NOMO-1 treated with dmso at 0.1 percent for 144 hours (cell line): Measurements from ENCODE around the gene KRTAP5-4.
A peak's percentile ranks its signal among the peaks of the same experiment; 100 is the strongest.
"Not testable (repeated sequence)": the region's sequence is repeated elsewhere in the genome, so short reads cannot be mapped to it uniquely, and the experiment has no call there.

Source experiments
- DNase-seq: peaks from one replicate; lab custom pipeline; 2025; ENCODE audit not compliant: unreplicated experiment; lab: John Stamatoyannopoulos, UW

The KRTAP5-4 gene

DNA sequence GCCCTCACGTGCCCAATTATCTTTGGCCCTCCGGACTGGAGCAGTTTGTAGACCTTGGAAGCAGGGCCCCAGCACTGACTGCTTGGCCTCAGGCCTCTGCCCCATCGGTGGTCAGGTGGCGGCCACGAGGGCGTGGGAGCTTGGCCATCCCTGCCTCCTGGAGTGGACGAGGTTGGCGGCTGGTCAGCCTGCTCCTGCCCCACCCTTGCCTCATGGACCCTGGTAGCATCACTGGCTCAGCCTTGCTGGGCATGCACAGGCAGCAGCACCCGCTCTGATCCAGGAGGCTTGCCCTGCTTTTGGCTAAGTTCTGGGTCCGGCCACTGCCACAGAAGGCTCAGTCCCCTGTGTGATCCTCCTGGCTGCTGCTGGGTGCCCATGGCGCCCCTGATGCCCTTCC, 17.8 kb downstream of the KRTAP5-4 start:
- DNase-seq, result no peak

DNA sequence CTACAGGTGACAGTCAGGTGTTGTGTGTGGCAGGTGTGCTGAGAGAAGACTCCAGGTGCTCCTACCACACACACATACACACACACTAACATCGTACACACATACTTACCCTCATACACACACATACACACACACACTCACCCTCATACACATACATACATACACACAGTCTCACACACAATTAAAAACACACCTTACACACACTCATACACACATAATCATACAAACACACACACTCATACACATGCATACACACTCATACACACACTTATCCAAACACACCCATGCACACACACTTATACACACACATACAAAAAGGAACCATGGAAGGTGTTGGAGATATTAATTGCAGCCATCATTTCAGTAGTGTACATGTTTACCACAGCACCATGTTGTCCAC, 18.3 kb downstream of the KRTAP5-4 start:
- DNase-seq, result no peak

DNA sequence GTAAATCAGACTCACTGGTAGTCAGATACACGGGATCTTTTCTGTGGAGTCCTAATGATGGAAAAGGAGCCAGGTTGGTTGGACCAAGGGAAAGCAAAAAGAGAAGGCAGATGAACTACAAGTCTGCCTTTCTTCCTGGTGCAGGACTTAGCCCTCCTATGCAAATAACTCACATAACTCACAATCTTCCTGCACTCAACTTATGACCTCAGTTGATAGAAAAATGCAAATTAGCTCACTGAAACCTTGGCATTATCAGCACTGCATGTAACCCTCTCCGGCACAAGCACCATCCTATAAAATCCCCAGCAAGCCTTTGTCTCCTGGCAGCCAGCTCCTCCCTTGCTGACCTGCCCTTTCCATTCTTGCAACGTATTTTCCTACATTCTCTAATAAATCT, 20.3 kb downstream of the KRTAP5-4 start:
- DNase-seq, result not testable (repeated sequence)

DNA sequence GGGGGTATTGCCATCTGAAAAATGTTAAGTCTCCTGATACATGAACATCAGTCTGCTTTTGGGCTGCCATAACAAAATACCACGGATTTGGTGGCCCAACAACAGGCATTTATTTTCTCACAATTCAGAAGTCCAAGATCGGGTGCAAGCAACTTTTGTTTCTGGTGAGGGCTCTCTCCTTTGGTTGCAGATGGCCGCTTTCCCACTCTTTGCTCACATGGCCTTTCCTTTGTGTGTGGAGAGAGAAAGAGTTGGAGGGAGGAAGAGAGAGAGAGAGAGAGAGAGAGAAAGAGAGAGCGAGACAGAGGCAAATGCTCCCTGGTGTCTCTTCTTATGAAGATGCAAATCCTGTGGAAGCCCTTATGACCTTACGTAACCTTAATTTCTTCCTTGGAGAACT, 21.3 kb downstream of the KRTAP5-4 start:
- DNase-seq, result no peak

DNA sequence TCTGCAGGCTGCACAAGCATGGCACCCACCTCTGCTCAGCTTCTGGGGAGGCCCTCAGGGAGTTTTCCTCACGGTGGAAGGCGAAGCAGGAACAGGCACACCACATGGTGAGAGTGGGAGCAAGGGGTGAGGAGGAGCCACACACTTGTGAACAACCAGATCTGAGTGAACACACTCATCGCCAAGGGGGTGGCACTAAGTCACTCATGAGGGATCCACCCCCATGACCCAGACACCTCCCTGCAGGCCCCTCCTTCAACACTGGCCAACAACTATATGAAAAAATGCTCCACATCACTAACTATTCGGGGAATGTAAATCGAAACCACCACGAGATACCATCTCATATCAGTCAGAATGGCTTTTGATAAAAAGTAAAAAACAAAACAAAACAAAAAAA, 23.1 kb downstream of the KRTAP5-4 start:
- DNase-seq, result no peak

DNA sequence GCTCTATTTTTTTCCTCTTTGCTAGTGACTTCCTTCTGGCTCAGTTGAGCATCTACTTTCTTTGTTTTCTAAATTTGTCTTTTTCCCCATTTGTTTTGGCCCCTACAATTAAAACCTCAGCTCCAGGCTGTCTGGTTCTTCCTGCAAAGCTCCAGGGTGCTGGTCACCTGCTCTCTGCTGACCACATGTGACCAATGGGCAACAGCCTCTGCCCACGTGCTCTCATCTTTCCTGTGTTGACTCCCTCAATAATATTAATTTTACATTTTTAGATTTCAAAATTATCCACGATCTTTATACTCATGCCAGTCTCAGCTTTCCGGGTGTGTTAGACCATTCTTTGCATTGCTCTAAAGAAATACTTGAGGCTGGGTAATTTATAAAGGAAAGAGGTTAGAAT, 23.5 kb downstream of the KRTAP5-4 start:
- not testable (repeated sequence) for DNase-seq

DNA sequence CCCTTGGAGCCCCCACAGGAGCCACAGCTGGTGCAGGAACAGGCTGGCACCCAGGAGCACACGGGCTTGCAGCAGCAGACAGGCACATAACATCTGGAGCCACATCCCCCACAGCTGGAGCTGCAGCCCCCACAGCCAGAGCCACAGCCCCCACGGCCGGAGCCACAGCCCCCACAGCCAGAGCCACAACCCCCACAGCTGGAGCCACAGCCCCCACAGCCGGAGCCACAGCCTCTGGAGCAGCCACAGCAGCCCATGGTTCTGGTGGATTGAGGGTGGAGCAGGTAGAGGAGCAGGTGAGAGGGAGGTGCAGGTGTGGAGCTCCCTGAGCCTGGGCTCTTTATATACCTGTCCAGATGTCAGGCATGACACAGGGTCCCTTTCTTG, 24.0 kb downstream of the KRTAP5-4 start, which contains the start of gene KRTAP5-2:
KRTAP5-2 (minus strand) TSS at position 301 of the 387 bp plus-strand sequence; CDS start at position 257, 44 bp downstream.
- DNase-seq, result no peak

DNA sequence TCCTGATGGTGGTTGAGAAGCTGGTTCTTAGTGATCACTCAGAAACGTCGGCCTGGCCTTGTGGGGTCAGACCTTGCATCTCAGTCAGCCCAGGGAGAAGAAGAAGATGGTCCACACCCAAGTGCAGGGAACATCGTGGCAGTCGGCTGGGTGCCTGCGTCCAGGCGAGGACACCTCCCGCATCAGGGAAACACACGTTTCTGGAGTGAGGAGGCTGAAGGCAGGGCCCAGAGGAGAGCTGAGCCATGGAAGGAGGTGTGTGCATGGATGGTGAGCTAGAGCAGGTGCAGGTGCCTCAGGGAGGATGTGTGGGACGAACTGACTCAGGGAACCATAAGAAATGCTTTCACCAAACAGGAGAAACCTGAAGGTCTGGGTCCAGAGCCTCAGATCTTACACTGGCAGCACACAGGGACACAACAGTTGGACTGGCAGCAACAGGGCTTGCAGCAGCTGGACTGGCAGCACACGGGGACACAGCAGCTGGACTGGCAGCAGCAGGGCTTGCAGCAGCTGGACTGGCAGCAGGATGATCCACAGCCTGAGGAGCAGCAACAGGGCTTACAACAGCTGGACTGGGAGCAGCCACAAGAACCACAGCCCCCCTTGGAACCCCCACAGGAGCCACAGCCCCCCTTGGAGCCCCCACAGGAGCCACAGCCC, 24.5 kb downstream of the KRTAP5-4 start:
- DNase-seq, result no peak

DNA sequence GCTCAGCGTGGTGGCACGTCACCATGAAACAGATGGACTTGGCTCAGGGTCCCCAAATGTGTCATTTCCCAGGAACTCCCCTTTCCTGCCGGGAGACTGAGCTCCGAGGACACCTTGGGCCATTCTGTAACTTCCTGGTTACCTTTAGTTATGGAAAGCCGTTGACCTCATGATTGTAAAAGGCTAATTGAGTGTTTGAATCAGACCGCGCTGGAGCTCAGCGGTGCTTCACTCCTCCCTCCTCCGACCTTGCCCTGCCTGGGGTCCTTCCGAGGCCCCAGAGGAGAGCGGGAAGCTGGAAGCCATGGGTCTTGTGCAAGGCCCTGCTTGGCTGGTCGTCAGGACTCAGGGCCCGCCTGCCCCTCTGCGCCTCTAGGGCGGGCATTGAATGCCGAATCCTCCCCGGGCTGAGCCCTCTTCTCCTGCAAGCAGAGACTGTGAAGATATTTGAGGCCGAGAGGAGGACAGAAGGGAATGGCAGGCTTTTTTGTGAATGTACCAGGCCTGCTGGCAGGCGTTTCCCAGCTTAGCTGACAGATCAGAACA, 25.3 kb downstream of the KRTAP5-4 start:
- DNase-seq, result not testable (repeated sequence)

DNA sequence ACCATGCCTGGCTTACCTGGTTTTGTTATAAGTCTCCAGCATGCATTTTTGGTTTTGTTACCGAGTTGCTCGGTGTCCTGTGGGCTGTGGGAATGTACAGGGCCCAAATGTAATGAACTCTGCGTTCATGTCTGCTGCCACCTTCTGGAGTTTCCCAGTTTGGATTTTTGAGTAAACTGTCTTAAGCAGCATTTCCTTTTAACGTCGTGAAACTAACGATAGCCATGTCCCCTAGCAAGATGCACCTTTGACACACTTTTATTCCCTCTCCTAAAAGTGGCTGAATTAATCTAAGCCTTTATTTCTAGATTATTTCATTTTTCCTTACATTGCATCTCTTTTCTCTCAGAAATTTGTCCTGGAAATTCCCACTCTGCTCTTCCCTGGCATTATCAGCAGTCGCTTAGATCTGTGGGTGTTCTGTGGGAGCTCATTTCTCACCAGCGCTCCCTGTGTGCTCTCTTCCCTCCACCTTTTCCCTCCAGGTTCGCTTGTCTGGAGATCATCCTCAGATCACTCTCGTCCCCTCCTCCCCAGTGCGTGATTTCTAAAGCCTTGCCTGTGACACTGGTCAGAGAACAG, 25.9 kb downstream of the KRTAP5-4 start:
- DNase-seq, result not testable (repeated sequence)

DNA sequence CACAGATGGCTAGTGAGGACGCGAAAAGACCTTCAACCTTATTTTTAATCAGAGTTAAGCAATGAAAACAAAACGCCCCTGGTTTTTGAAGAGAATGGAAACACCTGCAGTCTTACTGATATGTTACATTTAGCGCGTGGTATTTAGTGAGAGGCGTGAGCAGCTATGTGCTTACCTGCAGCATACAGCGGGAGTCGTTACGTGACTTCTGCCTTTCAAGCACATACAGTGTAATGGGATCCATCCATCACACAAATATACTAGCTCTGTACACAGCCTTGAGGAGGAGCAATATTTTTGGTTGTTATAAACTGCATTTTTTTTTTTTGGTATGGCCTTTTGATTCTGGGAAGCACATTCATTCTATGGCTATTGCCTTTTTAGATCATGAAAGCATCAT, 29.3 kb downstream of the KRTAP5-4 start:
- no peak for DNase-seq

DNA sequence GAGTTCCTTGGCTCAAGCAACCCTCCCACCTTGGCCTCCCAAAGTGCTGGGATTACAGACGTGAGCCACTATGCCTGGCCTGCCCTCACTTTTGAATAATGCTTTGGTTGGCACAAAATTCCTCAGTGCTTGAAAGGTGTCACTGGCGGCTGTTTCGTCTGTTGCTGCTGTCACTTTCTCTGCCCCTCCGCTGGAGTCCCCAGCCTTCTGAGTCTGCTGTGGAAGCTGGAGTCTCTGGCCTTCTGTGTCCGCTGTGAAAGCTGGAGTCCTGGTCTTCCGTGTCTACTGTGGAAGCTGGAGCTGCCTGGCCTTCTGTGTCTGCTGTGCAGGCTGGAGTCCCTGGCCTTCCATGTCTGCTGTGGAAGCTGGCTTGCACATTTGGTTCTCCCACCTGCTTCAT, 31.9 kb downstream of the KRTAP5-4 start:
- no peak for DNase-seq

DNA sequence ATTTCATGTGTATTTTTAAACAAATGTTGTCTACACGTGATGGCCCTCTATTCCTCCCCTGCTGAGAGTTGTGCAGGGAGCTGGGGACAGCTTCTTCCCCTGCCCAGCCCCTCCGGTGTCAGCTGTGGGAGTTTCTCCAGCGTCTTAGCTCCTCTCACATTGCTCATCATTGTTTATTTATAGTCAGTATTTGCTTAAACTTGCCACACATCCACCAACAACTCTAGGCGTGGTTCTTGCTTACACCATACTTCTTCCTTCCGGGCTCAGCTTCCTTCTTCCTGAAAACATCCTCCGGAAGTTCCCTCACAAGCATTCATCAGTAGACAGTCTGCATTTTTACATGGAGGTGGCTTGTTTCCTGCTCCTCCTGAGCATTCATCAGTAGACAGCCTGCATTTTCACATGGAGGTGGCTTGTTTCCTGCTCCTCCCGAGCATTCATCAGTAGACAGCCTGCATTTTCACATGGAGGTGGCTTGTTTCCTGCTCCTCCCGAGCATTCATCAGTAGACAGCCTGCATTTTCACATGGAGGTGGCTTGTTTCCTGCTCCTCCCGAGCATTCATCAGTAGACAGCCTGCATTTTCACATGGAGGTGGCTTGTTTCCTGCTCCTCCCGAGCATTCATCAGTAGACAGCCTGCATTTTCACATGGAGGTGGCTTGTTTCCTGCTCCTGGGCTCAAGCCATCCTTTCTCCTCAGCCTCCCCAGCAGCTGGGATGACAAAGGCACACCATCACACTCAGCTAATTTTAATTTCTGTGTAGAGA, 32.6 kb downstream of the KRTAP5-4 start:
- DNase-seq, result peak; percentile 78

DNA sequence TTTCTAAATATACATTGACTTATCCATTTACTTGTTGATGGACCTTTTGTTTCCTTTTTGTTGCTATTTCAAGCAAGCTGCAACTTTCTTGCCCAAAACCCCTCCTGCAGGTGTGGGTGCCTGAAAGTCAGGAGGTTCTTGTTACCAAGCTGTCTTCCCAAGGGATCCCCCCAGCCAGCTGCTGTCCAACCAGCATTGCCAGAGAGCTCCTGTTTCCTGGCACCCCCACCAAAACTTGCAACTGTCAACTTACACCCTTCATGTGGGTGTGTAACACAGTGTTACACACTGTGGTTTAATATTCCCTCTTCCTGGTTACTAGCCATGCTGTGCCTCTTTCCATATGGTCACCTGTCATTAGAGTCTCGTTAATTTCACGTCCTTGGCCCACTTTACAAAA, 35.2 kb downstream of the KRTAP5-4 start:
- DNase-seq, result no peak

DNA sequence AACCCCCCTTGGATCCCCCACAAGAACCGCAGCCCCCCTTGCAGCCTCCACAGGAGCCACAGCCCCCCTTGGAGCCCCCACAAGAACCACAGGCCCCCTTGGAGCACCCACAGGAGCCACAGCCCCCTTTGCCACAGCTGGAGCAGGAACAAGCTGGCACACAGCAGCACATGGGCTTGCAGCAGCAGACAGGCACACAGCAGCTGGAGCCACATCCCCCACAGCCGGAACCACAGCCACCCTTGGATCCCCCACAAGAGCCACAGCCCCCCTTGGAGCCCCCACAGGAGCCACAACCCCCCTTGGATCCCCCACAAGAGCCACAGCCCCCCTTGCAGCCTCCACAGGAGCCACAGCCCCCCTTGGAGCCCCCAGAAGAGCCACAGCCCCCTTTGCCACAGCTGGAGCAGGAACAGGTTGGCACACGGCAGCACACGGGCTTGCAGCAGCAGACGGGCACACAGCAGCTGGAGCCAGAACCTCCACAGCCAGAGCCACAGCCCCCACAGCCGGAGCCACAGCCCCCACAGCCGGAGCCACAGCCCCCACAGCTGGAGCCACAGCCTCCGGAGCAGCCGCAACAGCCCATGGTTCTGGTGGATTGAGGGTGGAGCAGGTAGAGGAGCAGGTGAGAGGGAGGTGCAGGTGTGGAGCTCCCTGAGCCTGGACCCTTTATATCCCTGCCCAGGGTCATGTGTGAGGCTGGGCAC, 37.1 kb downstream of the KRTAP5-4 start, which contains the start of gene KRTAP5-1:
KRTAP5-1 (minus strand) TSS at position 623 of the 710 bp plus-strand sequence; CDS start at position 589, 34 bp downstream.
- DNase-seq, result not testable (repeated sequence)

DNA sequence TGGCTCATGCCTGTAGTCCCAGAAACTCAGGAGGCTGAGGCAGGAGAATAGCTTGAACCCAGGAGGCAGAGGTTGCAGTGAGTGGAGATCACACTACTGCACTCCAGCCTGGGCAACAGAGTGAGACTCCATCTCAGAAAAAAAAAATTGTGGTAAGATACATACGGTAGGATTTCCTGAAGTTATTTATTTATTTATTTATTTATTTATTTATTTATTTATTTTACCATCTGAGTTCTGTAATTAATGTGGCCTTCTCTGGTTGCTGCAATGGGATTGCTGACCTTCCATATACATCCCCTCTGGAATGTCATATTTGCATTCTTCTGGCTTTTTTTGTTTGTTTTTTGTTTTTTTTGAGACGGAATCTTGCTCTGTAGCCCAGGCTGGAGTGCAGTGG, 39.0 kb downstream of the KRTAP5-4 start:
- DNase-seq, result not testable (repeated sequence)

DNA sequence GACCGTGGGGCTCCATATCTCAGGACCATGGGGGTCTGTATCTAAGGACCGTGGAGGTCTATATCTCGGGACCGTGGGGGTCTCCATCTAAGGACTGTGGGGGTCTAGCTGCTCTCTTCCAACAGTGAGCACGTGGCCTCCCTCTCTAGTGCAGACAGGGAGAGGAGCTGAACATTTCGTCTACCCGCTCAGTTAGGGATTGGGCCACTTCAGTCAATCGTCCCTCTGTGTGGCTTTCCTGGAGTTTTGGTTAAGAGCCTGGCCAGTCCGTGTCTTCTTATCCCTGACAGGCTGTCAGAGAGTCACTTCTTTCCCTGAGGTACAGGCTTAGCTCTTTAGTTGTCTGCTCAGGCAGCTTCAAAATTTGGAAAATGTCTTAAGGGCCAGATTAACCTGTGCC, 40.0 kb downstream of the KRTAP5-4 start:
- no peak for DNase-seq

DNA sequence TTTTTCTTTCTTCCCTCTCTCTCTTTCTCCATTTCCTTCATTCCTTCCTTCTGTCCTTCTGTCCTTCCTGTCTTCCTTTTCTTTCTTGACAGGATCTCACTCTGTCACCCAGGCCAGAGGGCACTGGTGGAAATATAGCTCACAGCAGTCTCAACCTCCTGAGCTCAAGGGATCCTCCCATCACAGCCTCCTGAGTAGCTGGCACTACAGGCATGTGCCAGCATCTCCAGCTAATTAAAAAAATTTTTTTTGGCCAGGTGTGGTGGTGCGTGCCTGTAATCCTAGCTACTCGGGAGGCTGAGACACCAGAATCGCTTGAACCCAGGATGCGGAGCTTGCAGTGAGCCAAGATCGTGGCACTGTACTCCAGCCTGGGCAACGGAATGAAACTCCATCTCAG, 45.1 kb downstream of the KRTAP5-4 start:
- DNase-seq, result no peak

DNA sequence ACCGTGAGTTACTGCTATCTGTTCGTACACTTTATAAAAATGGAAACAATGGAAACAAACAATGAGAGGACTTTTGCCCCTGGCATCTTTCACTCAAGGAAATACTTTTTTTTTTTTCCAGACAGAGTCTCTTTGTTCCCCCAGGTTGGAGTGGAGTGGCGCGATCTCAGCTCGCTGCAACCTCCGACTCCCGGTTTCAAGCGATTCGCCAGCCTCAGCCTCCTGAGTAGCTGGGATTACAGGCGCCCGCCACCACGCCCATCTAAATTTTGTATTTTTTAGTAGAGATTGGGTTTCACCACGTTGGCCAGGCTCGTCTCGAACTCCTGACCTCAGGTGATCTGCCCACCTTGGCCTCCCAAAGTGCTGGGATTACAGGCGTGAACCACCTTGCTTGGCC, 46.2 kb downstream of the KRTAP5-4 start:
- not testable (repeated sequence) for DNase-seq

DNA sequence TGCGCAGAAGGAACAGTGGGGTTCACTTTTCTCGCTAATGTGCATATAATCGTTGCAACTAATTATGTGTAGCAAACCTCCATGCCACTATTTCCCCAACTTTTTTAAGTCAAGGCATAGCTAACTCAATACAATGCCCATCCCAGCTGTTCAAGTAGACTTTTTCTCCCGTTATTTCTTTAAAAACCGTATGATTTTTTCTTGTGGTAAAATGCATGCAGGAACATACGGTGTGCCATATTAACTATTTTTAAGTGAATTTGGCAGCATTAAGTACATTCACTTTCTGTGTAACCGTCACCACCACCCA, 47.0 kb downstream of the KRTAP5-4 start:
- DNase-seq, result no peak

DNA sequence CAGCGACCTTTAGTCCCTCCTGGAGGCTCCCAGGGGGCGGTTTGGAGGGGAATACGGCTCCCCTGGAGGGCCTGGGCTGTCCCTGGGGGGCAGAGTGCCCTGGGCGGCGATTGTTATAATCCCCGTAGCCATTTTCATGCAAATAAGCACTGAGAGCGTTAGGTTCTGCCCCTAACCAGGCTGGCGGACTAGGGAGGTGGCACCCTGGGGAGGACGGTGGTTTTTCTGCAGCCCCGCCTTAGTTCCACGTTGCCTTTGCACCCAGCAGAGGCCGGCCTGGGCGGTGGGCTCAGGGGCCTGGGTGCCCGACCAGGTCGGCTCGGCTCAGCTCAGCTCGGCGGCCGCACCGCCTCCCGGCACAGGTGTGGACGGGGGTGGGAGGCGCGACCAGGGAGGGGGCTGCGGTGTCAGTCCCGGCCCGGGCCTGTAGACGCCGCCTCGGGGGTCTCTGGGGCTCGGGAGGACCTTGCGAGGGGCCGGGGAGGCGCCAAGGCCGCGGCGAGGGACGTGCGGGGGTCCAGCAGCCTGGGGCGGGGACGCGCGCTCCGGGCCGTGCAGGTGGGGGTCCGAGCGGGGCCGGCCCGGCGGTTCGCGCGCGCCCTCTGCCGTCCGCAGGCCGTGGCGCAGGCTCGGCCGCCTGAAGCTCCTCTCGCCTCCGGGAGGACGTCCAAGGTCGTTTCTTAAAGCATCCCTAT, 47.6 kb downstream of the KRTAP5-4 start:
- DNase-seq, result no peak
